ENCODE results near the gene IFITM10. TPM values are rescaled to one million over a fixed set of nuclear protein-coding genes. Genes with fewer than 3 reads are reported as not detected.
A peak's percentile ranks its signal among the peaks of the same experiment; 100 is the strongest.

Gene IFITM10
- total RNA-seq, 1 donor from 2014 or later, result 0.31 TPM

- no peak for DNase-seq
Observed at GRCh38 chr11:1707751-1708150, 42.6 kb downstream of the IFITM10 start.

GRCh38 chr11:1706634-1707400 is 43.6 kb downstream of the IFITM10 start:
- DNase-seq, result no peak

- DNase-seq, result peak; percentile 50
Observed at GRCh38 chr11:1705126-1706052, 45.0 kb downstream of the IFITM10 start.

- DNase-seq, result no peak
Observed at GRCh38 chr11:1703146-1703545, 47.2 kb downstream of the IFITM10 start.

GRCh38 chr11:1702506-1702905 is 47.9 kb downstream of the IFITM10 start:
- DNase-seq, result no peak

- DNase-seq, result no peak
Observed at GRCh38 chr11:1701091-1701807, 49.1 kb downstream of the IFITM10 start.

- no peak for DNase-seq
Observed at GRCh38 chr11:1699771-1700170, 50.6 kb downstream of the IFITM10 start.

GRCh38 chr11:1696608-1697570 is 53.5 kb downstream of the IFITM10 start, which contains the start of gene KRTAP5-6:
TSS of gene KRTAP5-6 (plus strand) at chr11:1697195. CDS start at chr11:1697246, 51 bp downstream.
- DNase-seq, result no peak

- DNase-seq, result no peak
Observed at GRCh38 chr11:1695548-1696108, 54.8 kb downstream of the IFITM10 start.

- no peak for DNase-seq
Observed at GRCh38 chr11:1694846-1695547, 55.4 kb downstream of the IFITM10 start.

- peak; percentile 92 for DNase-seq
Observed at GRCh38 chr11:1694064-1694845, 56.1 kb downstream of the IFITM10 start.

GRCh38 chr11:1693327-1694063 is 56.9 kb downstream of the IFITM10 start:
- DNase-seq, result peak; percentile 86

- no peak for DNase-seq
Observed at GRCh38 chr11:1692708-1693326, 57.6 kb downstream of the IFITM10 start.

- DNase-seq, result no peak
Observed at GRCh38 chr11:1691878-1692707, 58.3 kb downstream of the IFITM10 start.

GRCh38 chr11:1691026-1691877 is 59.1 kb downstream of the IFITM10 start:
- no peak for DNase-seq
